GM23248 (cell line): ENCODE data around the gene KIAA1549. TPM values are rescaled to one million over a fixed set of nuclear protein-coding genes. Genes with fewer than 3 reads are reported as not detected.
A peak's percentile ranks its signal among the peaks of the same experiment; 100 is the strongest.

ENCODE experiments used
- DNase-seq: peaks from one replicate; pipeline ENCODE4 v3.0.0-alpha.2; 2015
- H2AFZ ChIP-seq: fragments of 200-600 bp; sonication (generic); 2 replicates; pipeline ENCODE4 v1.6.1; 2016; ENCODE audit warnings: antibody characterized with exemption
- H3F3A ChIP-seq: fragments of 200-600 bp; sonication (generic); 2 replicates; pipeline ENCODE4 v1.6.1; 2016; ENCODE audit warnings: mild to moderate bottlenecking, antibody characterized with exemption, mixed run types; ENCODE audit not compliant: insufficient read depth
- H3K27ac ChIP-seq: fragments of 200-600 bp; sonication (generic); 2 replicates; pipeline ENCODE4 v1.5.1; 2016; ENCODE audit warnings: mild to moderate bottlenecking
- H3K27me3 ChIP-seq: fragments of 200-600 bp; sonication (generic); replicated peaks from 2 replicates; pipeline ENCODE4 v1.6.1; 2016; ENCODE audit warnings: mild to moderate bottlenecking; ENCODE audit not compliant: insufficient read depth
- H3K36me3 ChIP-seq: fragments of 200-600 bp; sonication (generic); 2 replicates; pipeline ENCODE4 v1.6.1; 2016; ENCODE audit warnings: low read depth, mild to moderate bottlenecking
- H3K4me1 ChIP-seq: fragments of 200-600 bp; sonication (generic); 2 replicates; pipeline ENCODE4 v1.6.1; 2016; ENCODE audit warnings: mild to moderate bottlenecking; ENCODE audit not compliant: insufficient read depth
- H3K4me2 ChIP-seq: fragments of 200-600 bp; sonication (generic); one replicate; pipeline ENCODE4 v1.6.1; 2016; ENCODE audit warnings: mild to moderate bottlenecking; ENCODE audit not compliant: unreplicated experiment
- H3K4me3 ChIP-seq: fragments of 200-600 bp; sonication (generic); 2 replicates; pipeline ENCODE4 v1.5.1; 2016; ENCODE audit warnings: mild to moderate bottlenecking
- H3K79me2 ChIP-seq: fragments of 200-600 bp; sonication (generic); 2 replicates; pipeline ENCODE4 v1.6.1; 2016; ENCODE audit warnings: mild to moderate bottlenecking; ENCODE audit not compliant: insufficient read depth
- H3K9ac ChIP-seq: fragments of 200-600 bp; sonication (generic); 2 replicates; pipeline ENCODE4 v1.6.1; 2016; ENCODE audit warnings: mild to moderate bottlenecking
- H3K9me2 ChIP-seq: fragments of 200-600 bp; sonication (generic); 2 replicates; pipeline ENCODE4 v1.6.1; 2016; ENCODE audit warnings: mixed run types, mild to moderate bottlenecking, moderate library complexity; ENCODE audit not compliant: insufficient read depth
- H3K9me3 ChIP-seq: fragments of 200-600 bp; sonication (generic); one replicate; pipeline ENCODE4 v1.6.1; 2017; ENCODE audit warnings: low read depth
- H4K20me1 ChIP-seq: fragments of 200-600 bp; sonication (generic); 2 replicates; pipeline ENCODE4 v1.6.0; 2016; ENCODE audit not compliant: insufficient read depth
- EZH2 ChIP-seq: fragments of 200-600 bp; sonication (generic); IDR thresholded peaks from 2 replicates; pipeline ENCODE4 v1.6.1; 2018; ENCODE audit warnings: antibody characterized with exemption, mild to moderate bottlenecking; ENCODE audit not compliant: insufficient read depth, poor library complexity, severe bottlenecking
- EZH2phosphoT487 ChIP-seq: fragments of 200-600 bp; sonication (generic); IDR thresholded peaks from 2 replicates; pipeline ENCODE4 v1.6.1; 2018; ENCODE audit warnings: antibody characterized with exemption, moderate library complexity, mild to moderate bottlenecking, low read depth; ENCODE audit not compliant: insufficient read depth
- WGBS, 2 experiments: methylation state at CpG; one replicate each; pipeline ENCODE4 v1.1.6; 2015 to 2017; ENCODE audit warnings: low lambda C conversion rate in 2 of 2, low coverage in 1 of 2; ENCODE audit errors: missing lambda C conversion rate in 2 of 2; 5-methylcytosine and 5-hydroxymethylcytosine counted together
- in situ Hi-C: fragments of 300-500 bp; cut with MboI; formaldehyde crosslinking; loops from 2 replicates; pipeline ENCODE4 v1.15.0; 2020
- polyA plus RNA-seq: library from polyadenylated mRNA; unstranded; fragments of >200 nt; fragmentation: Nextera tagmentation; extraction: Ambion mirVana; gene quantifications from 2 replicates; pipeline ENCODE4 v1.2.1, GENCODE V29; 2016
- total RNA-seq: library from RNA; depleted of rRNA; stranded (reverse); fragments of >200 nt; shearing (Covaris generic); gene quantifications from 2 replicates; pipeline ENCODE4 v1.2.3, GENCODE V29; 2014

Gene KIAA1549
- total and polyA plus RNA-seq, 2 experiments from 2014 or later, result 2.1 to 3.0 TPM

DNA sequence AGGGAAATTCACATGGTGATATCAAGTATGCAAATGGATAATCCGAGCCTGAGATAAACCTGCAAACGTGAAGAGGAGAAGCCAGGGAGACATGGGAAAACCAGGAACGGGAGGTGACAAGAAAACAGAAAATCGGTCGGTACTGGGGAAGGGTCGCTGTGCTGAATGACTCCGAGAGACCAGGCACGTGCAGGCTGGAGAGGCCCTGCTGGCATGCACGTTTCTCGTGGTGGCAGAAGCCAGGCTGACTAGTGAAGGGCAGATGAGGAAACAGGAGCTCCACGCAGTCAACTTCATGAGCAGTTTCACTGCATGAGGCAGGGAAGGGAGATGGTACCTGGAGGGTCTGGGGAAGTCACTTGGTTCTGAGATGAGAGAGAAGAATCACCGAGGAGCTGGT, 48.3 kb downstream of the KIAA1549 start:
- Histone ChIP-seq H2AFZ (no peak overlapping the region), H3K4me3 (no peak overlapping the region), H3K9ac (no peak overlapping the region), H3K9me2 (no peaks in the 10 kb centered on the region), H3K9me3 (no peaks in the 10 kb centered on the region), H3K27me3 (no peaks in the 10 kb centered on the region), H3K4me2 (no peak overlapping the region), H3K4me1 (peaks cover 25% of the 10 kb centered on the region), H3K27ac (no peak overlapping the region), H3F3A (peaks cover 25% of the 10 kb centered on the region), H4K20me1 (no peaks in the 10 kb centered on the region), H3K36me3 (no peaks in the 10 kb centered on the region), H3K79me2 (peaks cover 30% of the 10 kb centered on the region)
- TF ChIP-seq EZH2 (no peak), EZH2phosphoT487 (no peak)
- 95 to 97% methylated on average over 12 of the region's 12 CpGs for WGBS, 2 experiments
- DNase-seq, result no peak
- in situ Hi-C loops, result no loop called here

DNA sequence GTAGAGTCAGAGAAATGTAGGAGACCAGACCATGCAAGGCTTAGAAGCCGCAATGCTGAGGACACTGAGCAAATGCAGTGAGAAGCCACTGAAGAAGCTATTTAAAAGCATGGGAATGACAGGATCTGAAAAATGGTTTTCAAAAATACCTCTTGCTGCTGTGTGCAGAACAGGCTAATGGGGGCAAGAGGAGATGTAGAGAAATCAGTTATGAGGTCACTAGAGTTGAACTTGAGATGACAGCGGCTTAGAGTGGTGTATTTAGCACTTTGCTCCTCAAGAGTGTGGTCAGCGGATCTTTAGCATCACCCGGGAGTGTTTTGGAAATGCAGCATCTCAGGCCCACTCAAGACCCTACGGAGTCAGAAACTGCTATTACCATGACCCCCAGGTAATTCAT, 48.8 kb downstream of the KIAA1549 start:
- in situ Hi-C loops, result no loop called here
- H3K9me3 ChIP-seq, result no peaks in the 10 kb centered on the region
- no peak overlapping the region for H3K4me3 ChIP-seq
- no peak overlapping the region for H3K4me2 ChIP-seq
- peaks cover 29% of the 10 kb centered on the region for H3K79me2 ChIP-seq
- WGBS, 2 experiments, result 95 to 97% methylated on average over 5 of the region's 5 CpGs
- no peak for DNase-seq
- H3K27ac ChIP-seq, result no peak overlapping the region
- H3K36me3 ChIP-seq, result no peaks in the 10 kb centered on the region
- no peak overlapping the region for H3K9ac ChIP-seq
- TF ChIP-seq EZH2phosphoT487, result no peak
- no peak for TF ChIP-seq EZH2
- H4K20me1 ChIP-seq, result no peaks in the 10 kb centered on the region
- peaks cover 25% of the 10 kb centered on the region for H3K4me1 ChIP-seq
- no peak overlapping the region for H2AFZ ChIP-seq
- peaks cover 25% of the 10 kb centered on the region for H3F3A ChIP-seq
- no peaks in the 10 kb centered on the region for H3K27me3 ChIP-seq
- no peaks in the 10 kb centered on the region for H3K9me2 ChIP-seq

DNA sequence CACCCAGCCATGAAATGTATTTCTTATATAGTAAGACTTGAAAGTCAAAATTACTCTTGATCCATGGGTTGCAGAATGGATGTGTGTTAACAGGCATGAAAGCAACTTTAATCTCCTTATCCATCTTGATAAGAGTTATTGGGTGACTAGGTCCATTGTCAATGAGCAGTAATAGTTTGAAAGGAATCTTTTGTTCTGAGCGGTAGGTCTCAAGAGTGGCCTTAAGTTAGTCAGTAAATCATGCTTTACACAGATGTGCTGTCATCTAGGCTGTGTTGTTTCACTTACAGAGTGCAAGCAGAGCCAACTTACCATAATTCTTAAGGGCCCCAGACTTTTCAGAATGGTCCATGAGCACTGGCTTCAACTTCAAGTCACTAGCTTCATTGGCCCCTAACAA, 51.2 kb downstream of the KIAA1549 start:
- DNase-seq, result no peak
- Histone ChIP-seq H2AFZ (no peak overlapping the region), H3K36me3 (no peaks in the 10 kb centered on the region), H3K4me1 (peaks cover 18% of the 10 kb centered on the region), H3K4me3 (no peak overlapping the region), H3K79me2 (peaks cover 23% of the 10 kb centered on the region), H3K27me3 (no peaks in the 10 kb centered on the region), H3K27ac (no peak overlapping the region), H4K20me1 (no peaks in the 10 kb centered on the region), H3K9ac (no peak overlapping the region), H3K4me2 (no peak overlapping the region), H3F3A (peaks cover 26% of the 10 kb centered on the region), H3K9me2 (no peaks in the 10 kb centered on the region), H3K9me3 (no peaks in the 10 kb centered on the region)
- TF ChIP-seq EZH2phosphoT487, result no peak
- no peak for TF ChIP-seq EZH2
- in situ Hi-C loops, result no loop called here
- WGBS, 2 experiments, result 92 to 100% methylated on average over 1 of the region's 1 CpG

DNA sequence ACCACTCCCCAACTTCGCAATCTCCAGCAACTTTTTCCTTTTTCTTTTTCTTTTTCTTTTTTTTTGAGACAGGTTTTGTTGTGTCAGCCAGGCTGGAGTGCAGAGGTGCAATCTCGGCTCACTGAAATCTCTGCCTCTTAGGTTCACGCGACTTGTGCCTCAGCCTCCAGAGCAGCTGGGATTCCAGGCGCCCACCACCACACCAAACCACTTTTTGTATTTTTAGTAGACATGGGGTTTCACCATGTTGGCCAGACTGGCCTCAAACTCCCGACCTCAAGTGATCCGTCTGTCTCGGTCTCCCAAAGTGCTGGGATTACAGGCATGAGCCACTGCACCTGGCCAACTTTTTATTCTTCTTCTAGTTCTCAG, 55.0 kb downstream of the KIAA1549 start:
- H3F3A ChIP-seq, result peaks cover 16% of the 10 kb centered on the region
- no peak overlapping the region for H3K9ac ChIP-seq
- in situ Hi-C loops, result no loop called here
- no peak overlapping the region for H2AFZ ChIP-seq
- H3K4me2 ChIP-seq, result no peak overlapping the region
- H3K9me3 ChIP-seq, result no peaks in the 10 kb centered on the region
- H3K27ac ChIP-seq, result peak overlapping the region; percentile 25
- no peak for DNase-seq
- peaks cover 7% of the 10 kb centered on the region for H3K4me1 ChIP-seq
- no peaks in the 10 kb centered on the region for H3K9me2 ChIP-seq
- WGBS, 2 experiments, result 91 to 96% methylated on average over 8 of the region's 8 CpGs
- no peak overlapping the region for H3K4me3 ChIP-seq
- peaks cover 15% of the 10 kb centered on the region; the same call in 1 of the 2 replicates for H3K79me2 ChIP-seq
- no peaks in the 10 kb centered on the region for H3K36me3 ChIP-seq
- no peaks in the 10 kb centered on the region for H3K27me3 ChIP-seq
- H4K20me1 ChIP-seq, result no peaks in the 10 kb centered on the region
- TF ChIP-seq EZH2phosphoT487 (no peak), EZH2 (no peak)
